ENCODE data around the gene DNAJC17. TPM values are rescaled to one million over a fixed set of nuclear protein-coding genes. Genes with fewer than 3 reads are reported as not detected.

The DNAJC17 gene
- total and polyA plus RNA-seq, 5 experiments from 2014 or later = 17.5 to 38.4 (median 37.5) TPM

GRCh38 chr15:40845036-40845435, 37.8 kb upstream of the DNAJC17 start:
- no peak for DNase-seq
- peak overlapping the region; percentile 66 to 85 (median 80) for H3K4me3 Mint-ChIP-seq
- no peak for ATAC-seq
- H3K27ac Mint-ChIP-seq = peak overlapping the region in 2 of 10 donors; percentile 31 to 72
- H3K4me1 Mint-ChIP-seq = peaks cover 9 to 37% (median 16%) of the 10 kb centered on the region in 4 donors
- POLR2A ChIA-PET = no interaction called here
- H3K36me3 Mint-ChIP-seq = no peaks in the 10 kb centered on the region
- no peaks in the 10 kb centered on the region for H3K9me3 Mint-ChIP-seq
- peaks cover 3 to 16% (median 9%) of the 10 kb centered on the region in 5 donors for H3K27me3 Mint-ChIP-seq

GRCh38 chr15:40844696-40845030, 37.4 kb upstream of the DNAJC17 start:
- DNase-seq (peak in 6 of 10 donors; percentile 5 to 68 (median 26)), ATAC-seq (peak; percentile 75 to 76)
- peaks cover 3 to 16% (median 9%) of the 10 kb centered on the region in 5 donors for H3K27me3 Mint-ChIP-seq
- H3K4me3 Mint-ChIP-seq = peak overlapping the region; percentile 66 to 85 (median 80)
- peak overlapping the region in 2 of 10 donors; percentile 31 to 72 for H3K27ac Mint-ChIP-seq
- POLR2A ChIA-PET = no interaction called here
- H3K4me1 Mint-ChIP-seq = peaks cover 9 to 37% (median 16%) of the 10 kb centered on the region in 4 donors
- H3K36me3 Mint-ChIP-seq = no peaks in the 10 kb centered on the region
- no peaks in the 10 kb centered on the region for H3K9me3 Mint-ChIP-seq

GRCh38 chr15:40843885-40844695, 36.8 kb upstream of the DNAJC17 start, which contains the start of gene SPINT1:
Gene SPINT1, plus strand, starts transcription at chr15:40844048. Its CDS starts 507 bp downstream, at chr15:40844555.
- Mint-ChIP-seq H3K9me3 (no peaks in the 10 kb centered on the region), H3K27ac (peak within 1 kb of the TSS in 3 of 10 donors; percentile 18 to 72 (median 31)), H3K4me3 (peak within 1 kb of the TSS; percentile 71 to 88 (median 80)), H3K27me3 (peaks cover 3 to 16% (median 9%) of the 10 kb centered on the region in 5 donors), H3K4me1 (peaks cover 9 to 37% (median 16%) of the 10 kb centered on the region in 4 donors), H3K36me3 (no peaks in the 10 kb centered on the region)
- DNase-seq (peak in 4 of 10 donors; percentile 10 to 34 (median 24)), ATAC-seq (peak; percentile 67 to 74)
- POLR2A ChIA-PET = no interaction called here

GRCh38 chr15:40843261-40843884, 36.1 kb upstream of the DNAJC17 start:
- H3K4me3 Mint-ChIP-seq = peak overlapping the region; percentile 71 to 88 (median 80)
- POLR2A ChIA-PET = no interaction called here
- peak overlapping the region in 2 of 10 donors; percentile 18 to 43 for H3K27ac Mint-ChIP-seq
- DNase-seq (no peak), ATAC-seq (no peak)
- H3K9me3 Mint-ChIP-seq = no peaks in the 10 kb centered on the region
- no peaks in the 10 kb centered on the region for H3K36me3 Mint-ChIP-seq
- peaks cover 3 to 16% (median 9%) of the 10 kb centered on the region in 5 donors for H3K27me3 Mint-ChIP-seq
- H3K4me1 Mint-ChIP-seq = peaks cover 9 to 37% (median 16%) of the 10 kb centered on the region in 4 donors

GRCh38 chr15:40841741-40842140, 34.5 kb upstream of the DNAJC17 start:
- H3K27ac Mint-ChIP-seq = no peak overlapping the region
- no peak overlapping the region for H3K4me3 Mint-ChIP-seq
- peaks cover 3 to 16% (median 9%) of the 10 kb centered on the region in 5 donors for H3K27me3 Mint-ChIP-seq
- DNase-seq = no peak
- no peak for ATAC-seq
- no peaks in the 10 kb centered on the region for H3K9me3 Mint-ChIP-seq
- H3K36me3 Mint-ChIP-seq = no peaks in the 10 kb centered on the region
- peaks cover 6 to 22% (median 8%) of the 10 kb centered on the region in 4 donors for H3K4me1 Mint-ChIP-seq
- POLR2A ChIA-PET = interaction anchor here (0.6 kb wide), 1 partner anchor 37 kb away, joined by 3 read pairs; no protein-coding TSS in a partner anchor

GRCh38 chr15:40838756-40839155, 31.5 kb upstream of the DNAJC17 start:
- POLR2A ChIA-PET = no interaction called here
- Mint-ChIP-seq H3K36me3 (no peaks in the 10 kb centered on the region), H3K4me3 (no peak overlapping the region), H3K27ac (no peak overlapping the region), H3K4me1 (peaks cover 0 to 5% (median 3%) of the 10 kb centered on the region in 4 donors), H3K9me3 (no peaks in the 10 kb centered on the region), H3K27me3 (peaks cover 0 to 6% (median 4%) of the 10 kb centered on the region in 5 donors)
- ATAC-seq (no peak), DNase-seq (no peak)

- ATAC-seq (no peak), DNase-seq (no peak)
- H3K36me3 Mint-ChIP-seq = no peaks in the 10 kb centered on the region
- H3K4me1 Mint-ChIP-seq = no peaks in the 10 kb centered on the region
- POLR2A ChIA-PET = no interaction called here
- H3K9me3 Mint-ChIP-seq = no peaks in the 10 kb centered on the region
- H3K27me3 Mint-ChIP-seq = no peaks in the 10 kb centered on the region
- H3K4me3 Mint-ChIP-seq = no peak overlapping the region
- no peak overlapping the region for H3K27ac Mint-ChIP-seq
These were observed 28.7 kb upstream of the DNAJC17 start for GRCh38 chr15:40836020-40836419.

GRCh38 chr15:40832903-40833302, 25.6 kb upstream of the DNAJC17 start:
- no peaks in the 10 kb centered on the region for H3K4me1 Mint-ChIP-seq
- no peaks in the 10 kb centered on the region for H3K9me3 Mint-ChIP-seq
- DNase-seq (no peak), ATAC-seq (no peak)
- no peak overlapping the region for H3K4me3 Mint-ChIP-seq
- no peak overlapping the region for H3K27ac Mint-ChIP-seq
- POLR2A ChIA-PET = no interaction called here
- no peaks in the 10 kb centered on the region for H3K27me3 Mint-ChIP-seq
- no peaks in the 10 kb centered on the region for H3K36me3 Mint-ChIP-seq

GRCh38 chr15:40831861-40832260, 24.6 kb upstream of the DNAJC17 start:
- Mint-ChIP-seq H3K36me3 (no peaks in the 10 kb centered on the region), H3K9me3 (no peaks in the 10 kb centered on the region), H3K4me1 (no peaks in the 10 kb centered on the region), H3K4me3 (no peak overlapping the region), H3K27me3 (no peaks in the 10 kb centered on the region), H3K27ac (no peak overlapping the region)
- DNase-seq (no peak), ATAC-seq (no peak)
- POLR2A ChIA-PET = no interaction called here

GRCh38 chr15:40830884-40831283, 23.6 kb upstream of the DNAJC17 start:
- no peaks in the 10 kb centered on the region for H3K4me1 Mint-ChIP-seq
- no peak overlapping the region for H3K27ac Mint-ChIP-seq
- H3K9me3 Mint-ChIP-seq = no peaks in the 10 kb centered on the region
- no peaks in the 10 kb centered on the region for H3K36me3 Mint-ChIP-seq
- ATAC-seq = no peak
- DNase-seq = no peak
- POLR2A ChIA-PET = no interaction called here
- H3K27me3 Mint-ChIP-seq = no peaks in the 10 kb centered on the region
- no peak overlapping the region for H3K4me3 Mint-ChIP-seq

GRCh38 chr15:40829115-40829514, 21.8 kb upstream of the DNAJC17 start:
- Mint-ChIP-seq H3K9me3 (no peaks in the 10 kb centered on the region), H3K4me1 (no peaks in the 10 kb centered on the region), H3K4me3 (no peak overlapping the region), H3K36me3 (no peaks in the 10 kb centered on the region), H3K27me3 (no peaks in the 10 kb centered on the region), H3K27ac (no peak overlapping the region)
- ATAC-seq (no peak), DNase-seq (no peak)
- POLR2A ChIA-PET = no interaction called here

- Mint-ChIP-seq H3K4me1 (no peaks in the 10 kb centered on the region), H3K27ac (peak within 1 kb of the TSS in 1 of 10 donors; percentile 66), H3K36me3 (no peaks in the 10 kb centered on the region), H3K27me3 (peaks cover 0 to 2% (median 0%) of the 10 kb centered on the region in 5 donors), H3K4me3 (no peak within 1 kb of the TSS), H3K9me3 (no peaks in the 10 kb centered on the region)
- DNase-seq = no peak
- POLR2A ChIA-PET = no interaction called here
- no peak for ATAC-seq
These were observed 21.3 kb upstream of the DNAJC17 start, which contains the start of gene PPP1R14D for GRCh38 chr15:40828447-40829036. Gene PPP1R14D, minus strand, starts transcription at chr15:40828708. Its CDS starts 67 bp downstream, at chr15:40828641.

Data from naive thymus-derived CD8-positive, alpha-beta T cell (primary cell).